ENCODE measurements around the gene PI4K2A.

The PI4K2A gene

GRCh38 chr10:97640174-97640867 is at the start of gene PI4K2A:
Gene PI4K2A, plus strand, starts transcription at chr10:97640671. Its CDS starts 72 bp downstream, at chr10:97640743.
- DNase-seq (ENCODE audit: low spot score) = peak; percentile 99
- no peak for TF ChIP-seq CTCF (IDR thresholded peaks at IDR 0.05; ENCODE audit: extremely low read depth, missing control alignments)

- DNase-seq (ENCODE audit: low spot score) = no peak
- no peak for TF ChIP-seq CTCF (IDR thresholded peaks at IDR 0.05; ENCODE audit: extremely low read depth, missing control alignments)
These were observed 49.5 kb upstream of the PI4K2A start for GRCh38 chr10:97590748-97591495.

GRCh38 chr10:97593421-97593820 is 47.0 kb upstream of the PI4K2A start:
- no peak for DNase-seq (ENCODE audit: low spot score)
- no peak for TF ChIP-seq CTCF (IDR thresholded peaks at IDR 0.05; ENCODE audit: extremely low read depth, missing control alignments)

DNA sequence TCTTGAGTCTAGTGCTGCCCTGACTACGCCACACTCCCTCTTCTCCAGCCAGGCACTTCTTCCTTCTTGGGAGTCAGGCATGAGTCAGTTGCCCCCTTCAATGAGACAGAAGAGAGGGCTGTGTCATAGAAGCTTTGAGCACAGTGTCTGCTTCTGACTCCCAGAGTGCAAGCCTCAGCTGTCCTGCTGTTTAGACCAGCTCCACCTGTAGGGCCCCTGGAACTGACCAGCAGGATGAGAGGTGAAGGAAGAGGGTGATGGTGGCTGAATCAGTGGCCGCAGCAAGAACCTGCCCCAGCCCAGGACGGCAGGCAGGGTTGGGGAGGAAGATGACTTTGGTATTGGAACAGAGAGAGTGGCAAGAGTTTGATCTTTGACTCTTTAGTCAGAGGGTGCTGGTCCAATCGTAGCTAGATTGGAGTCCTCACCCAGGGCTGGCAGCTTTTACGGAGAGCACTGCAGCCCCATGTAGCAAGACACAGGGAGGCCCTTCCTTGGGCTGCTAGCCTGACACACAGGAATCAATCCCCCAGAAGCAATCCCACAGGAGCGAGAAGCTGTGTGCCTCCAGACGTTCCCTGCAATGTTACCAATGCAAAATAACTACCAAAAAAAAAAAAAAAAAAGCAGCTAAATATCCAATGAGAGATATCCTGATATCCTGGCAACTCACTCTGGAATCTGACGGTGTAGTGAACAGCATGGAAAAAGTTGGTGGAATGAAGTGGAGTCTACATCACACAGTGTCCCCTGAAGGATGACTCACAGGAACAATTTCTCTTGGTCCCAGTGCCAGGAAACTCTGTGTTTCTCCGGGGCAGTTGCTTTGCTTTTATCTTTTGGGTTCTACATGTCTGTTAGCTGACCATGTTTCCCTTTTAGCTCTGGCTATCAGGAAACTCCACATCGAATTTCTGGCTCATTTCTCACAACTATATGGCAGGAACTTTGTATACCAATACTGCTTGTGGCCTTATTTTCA is 44.1 kb upstream of the PI4K2A start:
- DNase-seq (ENCODE audit: low spot score) = no peak

DNA sequence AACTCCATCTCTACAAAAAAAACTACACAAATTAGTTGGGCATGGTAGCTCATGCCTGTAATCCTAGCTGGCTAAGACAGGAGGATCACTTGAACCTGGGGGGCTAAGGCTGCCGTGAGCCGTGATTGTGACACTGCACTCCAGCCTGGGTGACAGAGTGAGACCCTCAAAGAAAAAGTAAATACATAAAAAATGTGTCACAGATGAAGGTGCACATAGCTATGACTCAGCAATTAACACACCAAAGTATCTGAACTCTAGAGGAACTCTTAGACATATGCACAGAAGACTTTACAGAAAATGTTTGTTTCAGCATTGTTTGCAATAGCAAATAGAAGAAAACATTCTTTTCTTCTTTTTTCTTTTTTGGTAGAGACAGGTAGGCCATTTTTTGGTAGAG is 42.7 kb upstream of the PI4K2A start:
- no peak for TF ChIP-seq CTCF (IDR thresholded peaks at IDR 0.05; ENCODE audit: extremely low read depth, missing control alignments)
- no peak for DNase-seq (ENCODE audit: low spot score)

More for the DNA sequence above, 44.1 kb upstream of the PI4K2A start:
- no peak for TF ChIP-seq CTCF (IDR thresholded peaks at IDR 0.05; ENCODE audit: extremely low read depth, missing control alignments)

DNA sequence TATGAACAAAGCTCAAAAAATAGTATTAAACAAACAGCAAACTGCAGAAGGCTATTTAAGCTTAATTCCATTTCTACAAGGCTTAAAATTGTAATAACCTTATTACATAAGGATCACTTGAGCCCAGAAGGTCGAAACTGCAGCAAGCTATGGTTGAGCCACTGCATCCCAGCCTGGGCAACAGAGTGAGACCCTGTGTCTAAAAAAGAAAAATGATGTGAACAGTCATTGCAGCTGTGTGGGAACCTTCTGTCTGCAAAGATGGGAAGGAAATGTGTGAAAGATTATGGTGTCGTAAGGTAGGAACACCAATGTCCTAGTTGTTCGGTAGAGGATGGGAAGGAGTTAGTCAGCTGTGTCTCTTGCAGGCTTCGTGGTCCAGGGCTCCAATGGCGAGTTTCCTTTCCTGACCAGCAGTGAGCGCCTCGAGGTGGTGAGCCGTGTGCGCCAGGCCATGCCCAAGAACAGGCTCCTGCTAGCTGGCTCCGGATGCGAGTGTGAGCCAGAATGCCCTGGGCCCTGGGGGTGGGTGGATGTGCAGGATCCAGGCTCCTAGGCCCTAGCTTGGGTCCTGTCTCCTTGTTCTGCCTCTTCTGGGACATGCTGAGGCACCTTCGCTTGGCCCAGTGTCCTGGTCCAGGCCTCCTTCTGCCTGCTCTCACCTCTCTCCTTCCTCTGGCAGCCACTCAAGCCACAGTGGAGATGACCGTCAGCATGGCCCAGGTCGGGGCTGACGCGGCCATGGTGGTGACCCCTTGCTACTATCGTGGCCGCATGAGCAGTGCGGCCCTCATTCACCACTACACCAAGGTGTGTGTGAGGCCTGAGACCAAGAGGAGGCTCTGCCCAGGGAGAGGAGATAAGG is 41.8 kb upstream of the PI4K2A start:
- no peak for DNase-seq (ENCODE audit: low spot score)
- TF ChIP-seq CTCF (IDR thresholded peaks at IDR 0.05; ENCODE audit: extremely low read depth, missing control alignments) = no peak
